ENCODE data around the gene ZNF213.

Gene ZNF213

DNA sequence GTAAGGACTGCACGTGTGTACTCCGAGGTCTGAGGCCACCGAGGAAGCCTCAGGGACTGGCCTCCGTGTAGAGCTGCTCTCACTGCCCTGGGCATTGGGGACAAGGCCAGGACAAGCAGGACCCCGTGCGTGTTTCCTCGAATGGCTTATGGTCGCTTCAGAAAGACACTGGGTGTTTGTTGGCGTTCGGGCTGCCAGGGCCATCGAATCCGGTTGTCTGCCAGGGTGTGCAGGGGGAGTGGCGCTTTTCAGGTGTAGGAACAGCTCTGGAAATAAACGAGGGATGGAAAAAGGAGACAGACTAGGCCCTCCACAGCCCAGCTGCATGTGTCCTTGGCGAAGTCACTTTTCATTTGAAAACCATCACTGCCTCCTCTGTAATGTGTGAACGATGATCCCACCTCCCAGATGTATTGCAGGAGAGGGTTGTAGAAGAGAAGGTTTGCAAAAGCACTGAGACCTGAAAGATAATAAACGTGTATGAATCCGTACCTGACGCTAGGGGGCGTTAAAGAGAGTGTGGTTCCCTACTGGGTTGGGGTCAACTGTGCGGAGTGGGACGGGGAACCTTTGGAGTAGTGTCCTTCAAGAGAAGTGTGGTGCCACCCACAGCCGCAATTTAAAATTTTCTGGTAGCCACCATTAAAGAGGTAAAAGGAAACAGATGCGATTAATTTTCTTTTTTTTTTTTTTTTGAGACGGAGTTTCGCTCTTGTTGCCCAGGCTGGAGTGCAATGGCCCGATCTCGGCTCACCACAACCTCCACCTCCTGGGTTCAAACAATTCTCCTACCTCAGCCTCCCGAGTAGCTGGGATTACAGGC, 33.6 kb upstream of the ZNF213 start:
- DNase-seq (ENCODE audit: low read depth in 2 of 2) = peak in 1 of 2 experiments; percentile 32

DNA sequence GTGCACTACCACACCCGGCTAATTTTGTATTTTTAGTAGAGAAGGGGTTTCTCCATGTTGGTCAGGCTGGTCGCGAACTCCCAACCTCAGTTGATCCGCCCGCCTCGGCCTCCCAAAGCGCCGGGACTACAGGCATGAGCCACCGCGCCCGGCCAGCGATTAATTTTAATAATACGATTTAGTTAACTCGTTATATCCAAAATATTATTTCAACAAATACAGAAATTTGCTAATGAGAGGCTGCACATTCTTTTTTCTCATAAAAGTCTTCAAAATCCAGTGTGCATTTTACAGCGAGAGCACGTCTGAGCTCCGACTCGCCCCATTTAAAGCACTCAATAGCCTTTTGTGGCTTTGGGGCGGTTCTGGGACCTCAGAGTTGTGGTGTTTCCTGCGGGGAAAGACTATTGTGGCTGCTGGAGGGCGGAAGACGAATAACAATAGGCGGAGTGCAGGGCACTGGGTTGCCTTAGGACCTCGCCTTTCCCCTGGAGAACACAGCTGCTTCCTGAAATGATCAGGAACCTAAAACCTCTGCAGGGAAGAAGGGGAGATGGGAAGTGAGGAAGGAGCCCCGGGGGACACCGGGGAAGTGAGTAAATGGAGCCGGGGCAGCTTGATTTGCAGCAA, 32.9 kb upstream of the ZNF213 start:
- DNase-seq (ENCODE audit: low read depth in 2 of 2) = no peak

DNA sequence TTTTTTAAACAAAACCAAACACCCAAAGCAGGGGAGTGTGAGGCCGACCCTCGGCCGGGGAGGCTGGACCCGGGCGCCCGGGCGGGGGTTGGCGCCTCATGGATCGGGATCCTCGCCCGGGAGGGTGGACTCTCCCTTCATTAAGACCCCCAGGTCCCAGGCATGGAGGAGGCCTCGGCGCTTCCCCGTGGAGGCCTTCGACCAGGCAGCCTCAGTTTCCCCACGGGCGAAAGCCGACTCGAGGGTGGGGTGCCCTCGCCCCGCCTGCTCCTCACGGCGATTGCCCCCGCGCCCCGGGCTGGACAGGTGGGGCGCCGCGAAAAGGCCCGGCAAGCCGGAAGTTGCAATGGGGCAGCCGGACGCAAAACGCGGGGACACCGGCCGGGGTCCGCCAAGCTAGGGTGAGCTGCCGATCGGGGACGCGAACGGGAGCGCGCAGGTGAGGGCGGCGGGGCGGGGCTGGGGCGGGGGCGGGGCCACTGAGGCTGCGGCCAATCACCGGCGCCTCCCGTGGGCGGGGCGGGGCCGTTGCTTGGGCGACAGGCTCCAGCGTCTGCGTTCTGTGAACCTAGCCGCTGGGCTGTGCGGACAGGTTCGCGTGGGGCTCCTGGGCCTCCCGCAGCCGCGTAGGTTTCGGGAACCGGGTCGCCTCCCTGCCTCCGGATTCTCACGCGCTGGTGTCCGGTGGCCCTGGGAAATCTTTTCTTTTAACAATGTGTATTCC, 28.5 kb upstream of the ZNF213 start:
- peak; percentile 79 to 87 for DNase-seq (ENCODE audit: low read depth in 2 of 2)

GRCh38 chr16:3112058-3112880, 22.6 kb upstream of the ZNF213 start, which contains the start of gene ZNF205:
ZNF205 (plus strand) TSS chr16:3112586; CDS start chr16:3113431, 845 bp downstream.
- no peak for DNase-seq (ENCODE audit: low read depth in 2 of 2)

DNA sequence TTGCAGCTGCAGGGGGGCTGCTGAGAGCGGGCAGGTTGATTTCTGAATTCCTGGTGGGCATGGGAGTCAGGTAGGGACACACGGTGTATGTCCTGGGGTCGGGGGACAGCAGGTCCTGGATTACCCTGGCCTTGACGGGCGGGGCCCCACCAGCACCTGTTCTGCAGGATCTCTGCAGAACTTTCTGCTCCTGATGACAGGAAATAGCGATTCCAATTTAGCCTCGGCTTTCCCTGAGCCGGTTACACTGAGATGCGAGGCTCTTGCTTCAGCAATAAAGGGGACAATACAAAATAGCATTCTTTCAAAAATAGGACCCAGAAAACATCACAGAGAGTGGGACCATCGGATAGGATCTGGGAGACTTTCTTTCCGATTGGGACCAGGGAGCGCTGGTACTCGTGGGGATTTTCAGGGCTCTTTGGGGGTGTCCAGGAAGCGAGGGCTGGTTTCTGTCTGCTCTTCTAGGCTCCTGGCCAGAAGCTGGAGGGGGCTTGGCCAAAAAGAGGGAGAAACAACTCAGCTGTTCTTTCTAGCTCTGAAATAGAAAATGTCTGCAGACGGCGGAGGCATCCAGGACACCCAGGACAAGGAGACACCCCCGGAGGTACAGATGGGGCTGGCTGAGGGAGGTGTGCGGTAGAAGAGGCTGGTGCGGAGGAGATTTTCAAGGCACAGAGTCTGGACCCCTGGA, 21.8 kb upstream of the ZNF213 start:
- no peak for DNase-seq (ENCODE audit: low read depth in 2 of 2)

GRCh38 chr16:3113765-3114479, 20.9 kb upstream of the ZNF213 start:
- DNase-seq (ENCODE audit: low read depth in 2 of 2) = no peak

DNA sequence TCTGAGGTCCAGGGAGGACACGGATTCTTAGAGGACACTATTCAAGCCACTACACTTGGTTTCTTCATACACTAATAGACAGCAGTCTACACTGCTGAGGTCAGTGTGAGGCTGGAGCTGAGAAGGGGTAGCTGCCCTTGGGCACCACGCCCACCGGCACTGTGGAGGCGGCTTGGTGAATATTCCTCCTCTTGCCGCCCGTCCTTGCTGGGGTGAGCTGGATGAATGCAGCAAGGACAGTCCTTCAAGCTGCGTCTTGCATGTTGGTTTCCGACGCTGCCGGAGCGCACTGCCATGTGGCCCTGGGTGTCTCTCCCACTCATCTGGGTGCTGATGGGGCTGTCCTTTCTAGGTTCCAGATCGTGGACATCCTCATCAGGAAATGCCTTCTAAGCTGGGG, 19.8 kb upstream of the ZNF213 start:
- no peak for DNase-seq (ENCODE audit: low read depth in 2 of 2)

DNA sequence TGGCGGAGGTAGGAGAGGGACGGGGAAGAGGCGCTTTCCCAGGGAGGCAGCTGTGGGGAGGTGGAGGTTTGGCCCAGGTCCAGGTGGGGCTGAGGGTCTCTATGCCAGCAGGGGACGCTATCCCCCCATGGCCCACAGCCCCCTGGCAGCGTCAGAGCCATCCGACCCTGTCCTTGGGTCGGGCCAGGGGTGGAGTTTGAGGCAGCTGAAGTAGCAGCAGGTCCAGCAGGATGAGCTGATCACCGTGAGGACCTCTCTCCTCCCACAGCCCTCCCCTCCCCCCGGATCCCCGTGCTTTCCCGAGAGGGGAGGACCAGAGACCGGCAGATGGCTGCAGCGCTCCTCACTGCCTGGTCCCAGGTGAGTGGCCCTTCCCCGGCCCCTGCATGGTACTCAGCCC, 19.3 kb upstream of the ZNF213 start:
- no peak for DNase-seq (ENCODE audit: low read depth in 2 of 2)

DNA sequence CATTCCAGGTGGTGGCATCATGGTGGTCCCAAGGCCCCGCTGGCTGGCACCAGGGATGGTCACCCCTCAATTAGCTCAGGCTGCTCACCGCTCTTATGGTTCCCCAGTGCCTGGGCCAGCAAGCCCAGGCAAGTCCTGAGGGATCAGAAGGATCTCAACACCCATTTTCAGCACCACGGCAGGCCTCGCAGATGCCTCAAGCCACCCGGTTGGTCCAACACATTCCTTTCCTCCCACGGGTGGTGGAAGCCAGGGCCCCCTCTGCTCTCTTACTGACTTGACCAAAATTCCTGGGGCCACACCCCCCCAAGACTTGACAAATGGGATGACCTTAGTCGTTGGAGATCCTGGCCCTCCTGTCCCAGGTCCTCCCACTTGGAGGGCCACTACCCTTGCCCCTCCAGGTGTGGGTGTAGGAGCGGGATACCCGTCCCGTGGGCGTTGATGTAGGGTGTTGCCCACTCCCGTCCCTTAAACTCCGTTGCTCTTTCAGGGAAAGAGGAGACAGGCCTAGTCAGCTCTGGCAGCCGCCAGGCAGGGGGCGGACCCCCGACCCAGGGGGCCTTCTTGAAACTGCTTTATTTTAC, 16.5 kb upstream of the ZNF213 start:
- no peak for DNase-seq (ENCODE audit: low read depth in 2 of 2)

GRCh38 chr16:3118846-3119245, 16.0 kb upstream of the ZNF213 start:
- DNase-seq (ENCODE audit: low read depth in 2 of 2) = no peak

GRCh38 chr16:3119286-3119685, 15.5 kb upstream of the ZNF213 start:
- DNase-seq (ENCODE audit: low read depth in 2 of 2) = no peak

DNA sequence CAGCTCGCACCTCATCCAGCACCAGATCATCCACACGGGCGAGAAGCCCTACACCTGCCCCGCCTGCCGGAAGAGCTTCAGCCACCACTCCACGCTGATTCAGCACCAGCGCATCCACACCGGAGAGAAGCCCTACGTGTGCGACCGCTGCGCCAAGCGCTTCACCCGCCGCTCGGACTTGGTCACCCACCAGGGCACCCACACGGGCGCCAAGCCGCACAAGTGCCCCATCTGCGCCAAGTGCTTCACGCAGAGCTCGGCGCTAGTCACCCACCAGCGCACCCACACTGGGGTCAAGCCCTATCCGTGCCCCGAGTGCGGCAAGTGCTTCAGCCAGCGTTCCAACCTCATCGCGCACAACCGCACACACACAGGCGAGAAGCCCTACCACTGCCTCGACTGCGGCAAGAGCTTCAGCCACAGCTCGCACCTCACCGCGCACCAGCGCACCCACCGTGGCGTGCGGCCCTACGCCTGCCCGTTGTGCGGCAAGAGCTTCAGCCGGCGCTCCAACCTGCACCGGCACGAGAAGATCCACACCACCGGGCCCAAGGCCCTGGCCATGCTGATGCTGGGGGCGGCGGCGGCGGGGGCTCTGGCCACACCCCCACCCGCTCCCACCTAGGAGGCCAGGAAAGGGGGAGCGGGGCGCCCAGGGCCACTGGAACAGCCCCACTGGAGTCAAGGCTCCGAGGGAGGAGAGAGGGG, 15.0 kb upstream of the ZNF213 start:
- no peak for DNase-seq (ENCODE audit: low read depth in 2 of 2)

DNA sequence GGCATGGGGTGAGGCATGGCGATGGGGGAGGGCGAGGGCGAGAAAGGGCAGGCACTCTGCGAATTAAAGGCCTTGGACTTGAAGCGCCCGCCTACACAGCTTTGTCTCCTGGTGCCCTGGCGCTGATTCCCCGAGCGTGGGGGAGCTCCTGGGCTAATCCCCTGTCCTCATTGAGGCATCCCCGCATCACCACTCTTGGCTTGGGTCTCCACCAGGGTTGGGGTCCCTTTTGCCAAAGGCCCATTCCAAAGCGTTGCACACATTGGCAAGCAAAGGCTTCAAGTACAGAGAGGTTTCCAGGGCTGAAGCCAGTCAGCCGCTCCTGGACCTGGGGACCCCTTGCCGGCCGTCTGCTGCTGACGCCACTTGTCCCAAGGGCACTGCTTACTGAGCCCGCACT, 14.4 kb upstream of the ZNF213 start:
- no peak for DNase-seq (ENCODE audit: low read depth in 2 of 2)

GRCh38 chr16:3121851-3122467, 12.9 kb upstream of the ZNF213 start:
- DNase-seq (ENCODE audit: low read depth in 2 of 2) = no peak

DNA sequence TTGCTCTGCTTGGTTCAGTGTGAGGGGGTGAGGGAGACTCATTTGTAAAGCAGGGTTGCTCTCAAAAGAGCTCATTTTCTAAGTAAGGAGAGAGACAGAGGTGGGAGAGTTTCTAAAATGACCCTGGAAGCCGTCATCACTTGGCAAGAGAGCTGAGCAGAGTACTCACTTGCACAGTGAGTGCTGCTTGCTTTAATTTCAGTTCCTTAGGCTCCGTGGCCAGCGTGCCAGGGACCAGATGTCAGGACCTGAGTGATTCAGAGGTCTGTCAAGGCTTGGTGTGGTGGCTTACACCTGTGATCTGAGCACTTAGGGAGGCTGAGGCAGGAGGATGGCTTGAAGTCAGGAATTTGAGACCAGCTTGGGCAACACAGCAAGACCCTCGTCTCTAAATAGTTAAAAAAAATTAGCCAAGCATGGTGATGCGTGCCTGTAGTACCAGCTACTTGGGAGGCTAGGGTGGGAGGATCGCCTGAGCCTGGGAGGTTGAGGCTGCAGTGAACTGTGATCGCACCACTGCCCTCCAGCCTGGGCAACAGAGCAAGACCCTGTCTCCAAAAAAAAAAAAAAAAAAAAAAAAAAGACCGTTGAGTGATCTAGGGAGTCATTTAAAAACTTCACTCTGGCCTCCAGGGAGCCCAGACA, 11.8 kb upstream of the ZNF213 start:
- no peak for DNase-seq (ENCODE audit: low read depth in 2 of 2)

DNA sequence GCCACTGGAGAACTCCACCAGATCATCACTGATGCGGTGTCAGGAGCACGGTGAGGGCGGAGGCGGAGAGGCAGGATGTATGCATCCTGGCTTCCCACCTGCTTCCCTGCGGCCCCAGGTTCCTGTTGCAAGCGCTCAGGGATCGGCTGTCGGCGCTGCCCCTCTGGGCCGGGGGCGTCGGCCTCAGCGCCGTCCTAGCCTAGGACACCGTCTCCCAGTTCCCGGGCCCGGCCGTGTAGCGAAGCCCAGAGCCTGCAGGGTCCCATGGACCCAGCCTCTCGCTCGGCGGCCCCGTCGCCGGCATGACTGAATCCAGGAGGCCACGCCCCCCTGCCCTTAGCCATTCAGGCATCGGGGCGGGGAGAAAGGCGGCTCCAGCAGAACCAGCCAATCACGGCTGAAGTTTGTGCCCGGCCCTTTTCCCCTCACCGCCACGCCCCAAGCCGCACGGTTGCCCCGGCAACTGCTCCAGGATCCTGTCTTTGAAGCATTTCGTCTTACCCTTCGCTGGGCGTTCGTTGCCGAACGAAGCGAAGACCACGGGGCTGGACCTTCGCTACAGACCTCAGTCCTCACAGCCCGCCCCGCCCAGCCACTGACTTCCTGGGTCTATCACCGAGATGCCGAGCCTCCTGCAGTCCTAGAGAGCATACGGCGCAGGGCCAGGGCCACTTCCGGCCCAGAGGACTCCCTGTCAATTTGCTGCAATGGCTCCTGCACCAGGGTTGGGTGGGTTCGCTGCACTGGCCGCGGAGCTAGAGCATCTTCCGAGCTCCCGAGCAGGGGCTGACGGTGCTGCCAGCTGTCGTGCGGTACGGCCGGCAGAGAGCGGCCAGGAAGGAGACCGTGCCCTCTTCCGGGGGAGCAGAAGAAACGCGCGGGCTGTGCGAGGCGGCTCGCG, 10.6 kb upstream of the ZNF213 start:
- DNase-seq (ENCODE audit: low read depth in 2 of 2) = peak; percentile 89 to 97

GRCh38 chr16:3127745-3128144, 7.1 kb upstream of the ZNF213 start:
- no peak for DNase-seq (ENCODE audit: low read depth in 2 of 2)
